NCI-H1105 (cell line): ENCODE data around the gene ONECUT3.

ENCODE experiments used
- DNase-seq: peaks from one replicate; lab custom pipeline; 2025; lab: John Stamatoyannopoulos, UW

ONECUT3 gene

DNA sequence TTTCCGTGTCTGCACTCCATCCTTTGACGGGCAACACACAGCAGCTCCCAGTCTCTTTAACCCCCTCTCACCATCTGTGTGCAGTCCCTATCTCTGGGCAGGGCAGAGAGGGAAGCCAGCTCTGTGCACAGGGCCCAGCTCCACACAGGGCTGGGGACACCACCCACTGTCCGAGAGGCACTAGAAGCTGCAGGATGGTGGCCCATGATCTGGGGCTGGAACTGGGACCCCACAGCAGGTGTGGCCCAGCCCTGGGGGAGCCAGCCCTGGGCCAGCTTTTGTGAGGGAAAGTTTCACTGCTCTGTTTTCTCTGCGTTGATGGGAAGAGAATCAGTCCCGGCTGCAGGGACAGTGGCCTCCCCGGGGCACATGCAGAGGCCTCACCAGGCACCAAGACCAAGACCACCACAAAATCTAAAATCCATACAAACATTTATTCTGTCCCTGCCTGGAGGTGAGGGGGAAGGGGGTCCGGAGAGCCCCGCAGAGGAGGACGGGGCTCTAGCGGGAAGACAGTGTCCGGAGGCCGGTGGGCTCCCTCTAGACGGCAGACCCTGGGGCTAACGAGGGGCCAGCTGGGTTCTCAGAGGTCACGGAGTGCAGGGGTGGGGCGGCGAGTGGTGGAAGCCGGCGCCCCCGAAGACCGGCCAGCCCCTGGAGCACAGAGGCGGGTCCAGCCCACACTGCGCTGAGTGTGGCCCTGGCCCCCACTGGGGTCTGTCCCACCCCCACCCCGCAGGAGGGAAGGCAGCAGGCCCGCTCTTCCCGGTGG, 61.7 kb downstream of the ONECUT3 start:
- DNase-seq: no peak

GRCh38 chr19:1815605-1816529, 62.6 kb downstream of the ONECUT3 start:
- no peak for DNase-seq

GRCh38 chr19:1816530-1817298, 63.4 kb downstream of the ONECUT3 start:
- DNase-seq: no peak

DNA sequence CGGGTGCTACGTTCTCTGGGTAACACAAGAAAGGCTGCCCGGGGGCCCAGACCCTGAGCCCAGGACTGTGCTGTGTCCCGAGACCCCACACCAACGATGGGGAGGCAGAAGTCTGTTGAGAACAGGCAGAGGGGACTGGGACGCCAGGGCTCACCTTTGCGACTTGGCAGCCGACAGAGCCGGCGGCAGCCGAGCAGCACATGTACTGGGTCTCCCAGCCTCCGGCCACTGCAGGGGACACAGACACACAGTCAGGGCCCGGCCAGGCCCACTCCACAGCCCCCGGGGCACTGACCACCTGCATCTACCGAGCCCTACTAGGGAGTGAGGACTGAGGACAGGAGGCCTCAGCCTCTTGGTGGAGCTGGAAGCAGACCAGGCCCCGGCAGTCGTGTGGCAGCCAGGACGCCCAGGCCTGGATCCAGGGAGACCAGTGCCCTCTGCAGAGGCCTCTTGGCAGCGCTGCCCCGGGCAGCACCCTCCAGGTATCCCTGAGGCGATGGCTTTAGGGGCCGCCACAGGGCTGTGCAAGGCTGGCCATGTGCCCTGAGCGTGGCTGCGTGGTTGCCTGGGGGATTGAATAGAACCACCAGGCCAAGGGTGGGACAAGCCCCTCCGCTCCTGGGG, 64.4 kb downstream of the ONECUT3 start:
- no peak for DNase-seq

GRCh38 chr19:1818549-1819195, 65.4 kb downstream of the ONECUT3 start:
- DNase-seq: no peak

DNA sequence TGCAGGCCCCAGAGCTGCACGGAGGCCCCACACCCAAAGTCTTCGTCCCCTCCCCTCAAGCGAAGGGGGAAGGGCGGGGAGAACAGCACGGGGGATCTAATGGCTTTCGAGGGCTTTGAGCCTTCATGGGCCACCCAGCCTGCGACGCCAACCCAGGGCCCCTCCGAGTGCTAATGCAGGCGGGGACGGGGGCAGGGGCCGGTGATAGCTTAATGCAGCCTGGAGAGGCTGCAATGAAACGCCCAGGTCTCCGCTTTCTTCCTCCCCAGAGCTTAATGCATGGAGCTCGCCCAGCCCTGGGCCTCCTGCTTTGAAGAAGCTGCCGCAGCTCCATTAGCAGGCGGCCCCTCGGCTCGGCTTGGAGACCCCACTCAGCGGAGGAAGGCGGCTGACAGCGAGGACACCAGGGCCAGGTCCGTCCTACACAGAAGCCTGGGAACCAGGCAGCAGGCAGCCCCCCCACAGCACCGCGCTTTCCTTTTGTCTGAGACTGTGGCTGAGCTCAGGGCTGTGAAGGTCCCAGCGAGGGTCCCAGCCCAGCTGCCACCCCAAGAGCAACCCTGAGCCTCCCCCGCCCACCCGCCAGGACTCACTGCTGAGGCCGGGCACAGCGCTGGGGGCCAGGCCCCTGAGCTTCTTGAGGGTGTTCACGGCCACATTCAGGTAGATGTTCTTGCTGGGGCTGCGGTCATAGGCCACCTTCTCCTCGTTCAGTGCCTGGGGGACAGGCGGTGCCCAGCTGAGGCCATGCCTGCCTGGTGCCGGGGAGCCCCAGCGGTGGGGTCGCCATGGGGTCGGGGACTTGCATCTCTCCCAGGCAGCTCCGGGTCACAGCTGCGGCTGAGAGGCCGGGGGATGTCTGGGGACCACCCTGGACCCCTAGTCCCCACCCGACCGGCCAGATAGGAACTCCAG, 66.3 kb downstream of the ONECUT3 start:
- DNase-seq: no peak

- no peak for DNase-seq
These were observed 68.9 kb downstream of the ONECUT3 start for GRCh38 chr19:1822210-1822609.

DNA sequence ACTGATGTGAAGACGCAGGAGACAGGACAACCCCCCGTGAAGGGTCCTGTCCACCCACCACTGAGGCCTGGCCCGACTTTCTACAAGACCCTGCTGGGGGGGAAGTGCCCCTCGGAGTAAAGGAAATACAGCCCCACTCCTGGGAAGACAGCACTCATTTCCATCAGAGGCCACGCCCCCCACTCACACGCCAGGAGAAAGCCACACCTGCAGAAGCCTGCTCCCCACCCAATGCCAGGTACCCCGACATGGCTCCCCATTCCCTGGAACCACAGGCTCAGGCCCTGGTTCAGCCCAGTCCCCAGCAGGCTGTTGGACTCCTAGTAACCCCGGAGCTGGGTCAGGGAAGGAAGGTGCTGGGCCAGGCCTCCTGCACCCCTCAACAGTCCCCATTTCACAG, 69.7 kb downstream of the ONECUT3 start:
- DNase-seq: no peak

- no peak for DNase-seq
These were observed 70.4 kb downstream of the ONECUT3 start for GRCh38 chr19:1823539-1824251.

GRCh38 chr19:1824252-1824622, 70.9 kb downstream of the ONECUT3 start:
- no peak for DNase-seq

DNA sequence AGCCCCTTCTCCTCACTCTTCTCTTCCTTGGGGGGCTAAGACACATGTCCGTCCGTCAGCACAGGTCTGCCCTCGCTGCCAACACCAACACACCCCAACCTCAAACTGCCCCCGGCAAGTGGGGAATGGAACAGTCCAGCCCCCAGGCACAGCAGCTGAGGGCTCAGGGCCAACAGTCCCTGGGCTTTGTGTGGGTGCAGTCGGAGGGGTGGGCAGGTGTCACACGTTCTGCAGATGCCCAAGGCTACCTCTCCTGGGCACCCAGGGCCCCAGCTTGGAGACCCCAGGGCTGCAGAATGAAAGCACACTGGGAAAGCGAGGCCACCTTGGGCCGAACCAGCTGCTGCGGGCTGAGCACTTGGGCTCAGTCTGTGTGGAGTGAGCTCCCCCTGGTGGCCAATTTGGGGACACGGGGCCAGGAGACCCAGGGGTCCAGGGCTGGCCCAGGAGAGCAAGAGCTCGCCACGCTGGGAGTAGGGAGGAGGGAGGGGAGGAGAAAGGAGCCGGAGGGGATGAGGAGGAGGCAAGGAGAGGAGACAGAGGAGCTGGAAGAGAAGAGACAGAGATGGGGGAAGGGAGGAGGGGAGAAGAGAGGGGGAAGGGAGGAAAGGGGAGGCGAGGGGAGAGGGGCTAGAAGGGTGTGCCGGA, 72.7 kb downstream of the ONECUT3 start:
- peak; percentile 37 for DNase-seq

DNA sequence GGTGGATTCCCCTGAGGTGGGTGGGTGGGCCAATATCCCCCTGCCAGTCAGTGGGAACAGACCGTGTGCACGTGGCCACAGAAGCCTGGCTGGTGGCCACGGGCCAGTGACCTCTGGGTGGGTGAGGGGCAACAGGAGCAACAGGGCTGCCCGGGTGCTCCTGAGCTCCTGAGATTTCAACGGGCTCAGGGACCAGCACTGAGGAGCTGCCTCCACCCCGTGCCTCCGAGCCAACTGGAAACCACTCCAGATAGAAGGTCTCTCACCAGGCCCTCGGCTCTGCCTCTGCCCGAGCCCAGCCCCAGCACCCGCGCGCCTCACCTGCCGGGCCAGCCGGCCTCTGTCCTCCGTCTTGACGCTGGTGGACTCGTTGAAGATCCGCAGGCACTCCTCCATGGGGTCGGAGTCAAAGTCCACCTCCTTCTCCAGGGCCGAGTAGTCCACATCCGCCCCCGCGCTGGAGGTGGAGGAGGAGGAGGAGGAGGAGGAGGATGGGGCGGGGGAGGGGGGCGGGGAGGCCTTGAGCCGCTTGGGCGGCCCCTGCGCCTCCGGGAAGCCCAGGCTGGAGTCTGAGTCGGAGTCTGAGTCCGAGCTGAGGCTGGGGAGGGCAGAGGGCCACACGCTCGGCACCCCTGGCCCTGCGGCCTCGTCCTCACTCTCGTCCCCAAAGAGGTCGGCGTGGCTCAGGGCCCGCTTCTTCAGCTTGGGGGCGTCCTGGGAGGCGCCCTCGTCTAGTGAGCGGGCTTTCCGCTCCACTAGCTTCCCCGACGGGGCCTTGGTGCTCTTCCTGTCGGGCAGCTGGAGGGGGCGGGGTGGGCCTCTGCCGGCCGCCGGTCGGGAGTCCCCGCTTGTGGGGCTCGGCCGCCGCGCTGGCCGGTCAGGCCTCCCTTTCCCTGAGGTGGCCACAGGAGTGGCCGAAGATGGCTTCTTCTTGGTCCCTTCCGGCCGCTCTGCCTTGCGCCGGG, 73.5 kb downstream of the ONECUT3 start:
- DNase-seq: no peak

- no peak for DNase-seq
These were observed 74.4 kb downstream of the ONECUT3 start for GRCh38 chr19:1827566-1828278.

- no peak for DNase-seq
These were observed 75.3 kb downstream of the ONECUT3 start for GRCh38 chr19:1828279-1829238.

DNA sequence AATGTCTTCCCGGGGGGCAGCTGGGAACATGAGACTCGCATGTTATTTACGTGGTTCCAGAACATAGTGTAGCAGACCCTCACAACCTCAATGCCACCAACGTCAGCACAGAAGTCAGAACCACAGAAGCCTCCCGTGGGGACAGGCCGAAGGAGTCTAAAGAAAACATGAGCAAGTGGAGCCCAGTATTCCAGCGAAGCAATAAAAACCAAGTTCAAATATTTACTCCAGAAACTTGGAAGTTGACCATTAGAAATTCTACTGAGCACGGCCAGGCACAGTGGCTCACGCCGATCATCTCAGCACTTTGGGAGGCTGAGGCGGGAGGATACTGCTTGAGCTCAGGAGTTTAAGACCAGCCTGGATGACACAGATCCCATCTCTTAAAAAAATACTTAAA, 76.7 kb downstream of the ONECUT3 start:
- DNase-seq: no peak

DNA sequence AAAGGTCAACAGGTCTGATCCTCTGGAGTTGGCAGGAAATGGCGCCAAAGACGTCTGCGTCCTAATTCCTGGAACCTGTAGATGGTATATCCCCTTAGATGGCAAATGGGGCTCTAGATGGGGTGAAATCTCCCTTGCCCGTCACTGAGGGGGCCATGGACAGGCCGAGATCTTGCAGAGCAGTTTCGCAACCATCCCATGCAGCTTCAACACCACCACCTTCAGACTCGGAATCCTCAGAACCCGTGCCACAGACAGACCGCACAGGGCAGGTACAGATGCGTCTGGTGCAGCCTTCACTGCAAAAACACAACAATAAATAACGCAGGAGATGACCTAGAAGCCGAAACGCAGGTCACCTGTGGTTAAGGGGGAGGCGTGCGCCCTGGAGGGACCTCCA, 77.3 kb downstream of the ONECUT3 start:
- DNase-seq: no peak
